ENCODE measurements around the gene ANO5. TPM values are rescaled to one million over a fixed set of nuclear protein-coding genes. Genes with fewer than 3 reads are reported as not detected.

ANO5 gene
- total and polyA plus RNA-seq, 2 of the 8 experiments (the other 6 are each of a cell fraction or from before 2014, with no cell fraction given), result 2.6 to 5.0 TPM

DNA sequence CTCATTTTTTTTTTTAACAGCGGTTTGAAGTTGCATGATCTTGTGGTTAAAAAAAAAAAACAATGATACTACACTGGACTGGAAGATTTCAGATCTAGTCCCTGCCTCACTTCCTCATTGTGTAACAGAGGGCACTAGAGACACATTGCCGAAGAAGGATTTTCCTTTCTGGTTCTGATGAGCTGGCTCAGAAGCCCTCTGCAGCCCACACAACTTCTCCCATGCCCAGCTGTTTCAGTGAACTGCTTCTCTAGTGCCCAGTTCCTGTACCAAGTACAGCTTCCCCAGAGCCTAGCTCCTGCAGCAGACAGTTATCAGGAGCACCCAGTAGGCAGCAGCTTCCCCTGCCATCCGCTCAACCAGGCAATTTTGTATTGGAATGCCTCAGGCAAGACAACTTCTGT is 29.5 kb upstream of the ANO5 start:
- no peaks in the 10 kb centered on the region for H3K36me3 ChIP-seq (ENCODE audit: control insufficient read depth in 2 of 4, insufficient read depth in 4 of 4, low read length in 3 of 4)
- 96% methylated on average over 3 of the region's 3 CpGs; no CpG with 5 or more reads in 1 of the 2 experiments for WGBS, 2 experiments (ENCODE audit: extremely low coverage in 1 of 2, insufficient coverage in 1 of 2, insufficient read length in 1 of 2, insufficient replicate concordance in 2 of 2, low coverage in 1 of 2, low lambda C conversion rate in 2 of 2, missing lambda C conversion rate in 1 of 2)
- CTCF ChIA-PET (ENCODE audit: partially characterized antibody), result interaction anchor here (0.7 kb wide), 1 partner anchor 386 kb away, joined by 3 read pairs; no protein-coding TSS in a partner anchor

More for the DNA sequence above, 29.5 kb upstream of the ANO5 start:
- Histone ChIP-seq H3K4ac (replicated peaks; ENCODE audit: insufficient read length, low read depth, low read length) (no peak overlapping the region), H2AK5ac (ENCODE audit: low read depth, low read length) (no peak overlapping the region), H3K27me3 (replicated peaks in 1 of 4; ENCODE audit: control insufficient read depth in 3 of 4, extremely low read depth in 1 of 4, insufficient read depth in 3 of 4, low read length in 3 of 4) (no peaks in the 10 kb centered on the region), H2BK20ac (ENCODE audit: low read length) (no peak overlapping the region), H2BK120ac (replicated peaks; ENCODE audit: low read depth, low read length) (no peak overlapping the region), H3K4me2 (ENCODE audit: insufficient read depth in 1 of 2, low read depth in 2 of 2, low read length in 2 of 2) (no peak overlapping the region), H3K4me3 (ENCODE audit: extremely low read depth in 1 of 4, insufficient read depth in 2 of 4, low read depth in 3 of 4, low read length in 4 of 4) (no peak overlapping the region), H3K23me2 (ENCODE audit: low read depth, low read length) (0 out of 2 replicates have a peak, but pooled peaks cover 1% of the 10 kb centered on the region), H3K23ac (ENCODE audit: insufficient read length) (no peak overlapping the region), H3K56ac (replicated peaks; ENCODE audit: insufficient read length, low read depth, low read length) (no peak overlapping the region), H3K9me3 (ENCODE audit: insufficient read depth in 2 of 2, low read depth in 1 of 2, low read length in 1 of 2) (no peaks in the 10 kb centered on the region), H4K91ac (replicated peaks; ENCODE audit: insufficient read length, low read length) (no peak overlapping the region), H3K79me1 (ENCODE audit: low read depth, low read length) (no peaks in the 10 kb centered on the region), H2BK12ac (ENCODE audit: low read depth, low read length) (no peak overlapping the region), H3K27ac (ENCODE audit: low read depth, low read length) (no peak overlapping the region), H4K20me1 (replicated peaks in 1 of 2; ENCODE audit: control insufficient read depth in 1 of 2, insufficient read depth in 2 of 2, low read length in 2 of 2) (no peaks in the 10 kb centered on the region), H3K4me1 (replicated peaks in 1 of 4; ENCODE audit: control insufficient read depth in 3 of 4, insufficient read depth in 4 of 4, low read length in 3 of 4) (no peaks in the 10 kb centered on the region), H2AFZ (ENCODE audit: low read length) (0 out of 2 replicates have a peak overlapping the region, but pooled peaks have one; percentile 62), H2BK15ac (ENCODE audit: low read length) (no peak overlapping the region), H2BK5ac (ENCODE audit: low read depth, low read length) (no peak overlapping the region), H4K8ac (ENCODE audit: extremely low read depth, insufficient read depth, low read length) (no peak overlapping the region), H3K79me2 (ENCODE audit: control insufficient read depth in 1 of 2, insufficient read depth in 2 of 2, low read length in 2 of 2) (no peaks in the 10 kb centered on the region), H3K14ac (ENCODE audit: insufficient read length) (no peak overlapping the region), H3K18ac (ENCODE audit: extremely low read depth, low read length) (no peak overlapping the region), H3K9ac (replicated peaks in 1 of 4; ENCODE audit: extremely low read depth in 1 of 4, low read depth in 3 of 4, low read length in 3 of 4) (no peak overlapping the region), H4K5ac (ENCODE audit: insufficient read length, low read depth, low read length) (no peak overlapping the region)
- FAIRE-seq (no peak), DNase-seq (ENCODE audit: low read depth in 1 of 2, low spot score in 2 of 2) (no peak)
- POLR2A ChIA-PET (ENCODE audit: partially characterized antibody), result no interaction called here
- TF ChIP-seq, protein P1, sequence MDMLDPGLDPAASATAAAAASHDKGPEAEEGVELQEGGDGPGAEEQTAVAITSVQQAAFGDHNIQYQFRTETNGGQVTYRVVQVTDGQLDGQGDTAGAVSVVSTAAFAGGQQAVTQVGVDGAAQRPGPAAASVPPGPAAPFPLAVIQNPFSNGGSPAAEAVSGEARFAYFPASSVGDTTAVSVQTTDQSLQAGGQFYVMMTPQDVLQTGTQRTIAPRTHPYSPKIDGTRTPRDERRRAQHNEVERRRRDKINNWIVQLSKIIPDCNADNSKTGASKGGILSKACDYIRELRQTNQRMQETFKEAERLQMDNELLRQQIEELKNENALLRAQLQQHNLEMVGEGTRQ (IDR thresholded peaks at IDR 0.05; ENCODE audit: low read length), result no peak

Measured in H1 (cell line).